H9 (cell line): ENCODE measurements around the gene ADO. TPM values are rescaled to one million over a fixed set of nuclear protein-coding genes. Genes with fewer than 3 reads are reported as not detected.

ENCODE experiments used
- DNase-seq: peaks from one replicate; pipeline ENCODE4 v3.0.0-alpha.2; 2017
- H2AFZ ChIP-seq: one replicate; pipeline ENCODE4 v1.6.1; 2013; ENCODE audit warnings: mild to moderate bottlenecking, low read length, control low read depth, moderate library complexity
- H2AK5ac ChIP-seq: 2 replicates; pipeline ENCODE4 v1.6.1; 2013; ENCODE audit warnings: low read length, control low read depth, mixed read lengths; ENCODE audit not compliant: insufficient read length
- H2BK120ac ChIP-seq: one replicate; pipeline ENCODE4 v1.6.1; 2013; ENCODE audit warnings: low read depth, mild to moderate bottlenecking, low read length, control low read depth, inconsistent platforms; ENCODE audit not compliant: poor library complexity, severe bottlenecking
- H2BK12ac ChIP-seq: 2 replicates; pipeline ENCODE4 v1.6.1; 2013; ENCODE audit warnings: low read length, control low read depth, mixed read lengths, low read depth; ENCODE audit not compliant: insufficient read length
- H2BK15ac ChIP-seq: 2 replicates; pipeline ENCODE4 v1.6.1; 2013; ENCODE audit warnings: low read depth, low read length, control low read depth
- H2BK20ac ChIP-seq: one replicate; pipeline ENCODE4 v1.6.1; 2013; ENCODE audit warnings: low read depth, mild to moderate bottlenecking, low read length, control low read depth, inconsistent platforms; ENCODE audit not compliant: poor library complexity, severe bottlenecking
- H2BK5ac ChIP-seq: 2 replicates; pipeline ENCODE4 v1.6.1; 2013; ENCODE audit warnings: low read length, control low read depth, mixed read lengths; ENCODE audit not compliant: insufficient read length
- H3K14ac ChIP-seq: 2 replicates; pipeline ENCODE4 v1.6.1; 2013; ENCODE audit warnings: low read length, control low read depth; ENCODE audit not compliant: insufficient read depth
- H3K18ac ChIP-seq: 2 replicates; pipeline ENCODE4 v1.6.1; 2013; ENCODE audit warnings: low read depth, mild to moderate bottlenecking, mixed read lengths, low read length, control low read depth; ENCODE audit not compliant: insufficient read length
- H3K23ac ChIP-seq: 2 replicates; pipeline ENCODE4 v1.6.1; 2013; ENCODE audit warnings: low read length, control low read depth, mixed read lengths, low read depth; ENCODE audit not compliant: insufficient read length
- H3K23me2 ChIP-seq: 2 replicates; pipeline ENCODE4 v1.6.1; 2013; ENCODE audit warnings: low read depth, mild to moderate bottlenecking, mixed read lengths, low read length, control low read depth; ENCODE audit not compliant: insufficient read length, poor library complexity, severe bottlenecking
- H3K27ac ChIP-seq: 2 replicates; pipeline ENCODE4 v1.5.1; 2013; ENCODE audit warnings: low read length, control low read depth, mixed read lengths, low read depth; ENCODE audit not compliant: insufficient read length
- H3K27me3 ChIP-seq: 2 replicates; pipeline ENCODE4 v1.6.1; 2013; ENCODE audit warnings: low read length, control low read depth, inconsistent platforms; ENCODE audit not compliant: insufficient read depth
- H3K4ac ChIP-seq: 2 replicates; pipeline ENCODE4 v1.6.1; 2013; ENCODE audit warnings: low read depth, mild to moderate bottlenecking, control low read depth, inconsistent platforms, low read length, moderate library complexity
- H3K4me1 ChIP-seq: 2 replicates; pipeline ENCODE4 v1.6.1; 2013; ENCODE audit warnings: low read length, control low read depth, inconsistent platforms; ENCODE audit not compliant: insufficient read depth
- H3K4me2 ChIP-seq: 2 replicates; pipeline ENCODE4 v1.6.1; 2013; ENCODE audit warnings: low read length, control low read depth, mixed read lengths; ENCODE audit not compliant: insufficient read length, insufficient read depth
- H3K56ac ChIP-seq: 2 replicates; pipeline ENCODE4 v1.6.1; 2013; ENCODE audit warnings: low read depth, mild to moderate bottlenecking, mixed read lengths, low read length, control low read depth; ENCODE audit not compliant: insufficient read length
- H3K79me1 ChIP-seq: 2 replicates; pipeline ENCODE4 v1.6.1; 2013; ENCODE audit warnings: low read depth, mild to moderate bottlenecking, moderate library complexity, low read length, control low read depth, inconsistent platforms; ENCODE audit not compliant: insufficient read depth, poor library complexity, severe bottlenecking
- H3K79me2 ChIP-seq: 2 replicates; pipeline ENCODE4 v1.6.1; 2013; ENCODE audit warnings: low read length, control low read depth, inconsistent platforms; ENCODE audit not compliant: insufficient read depth
- H3K9ac ChIP-seq: 2 replicates; pipeline ENCODE4 v1.6.1; 2013; ENCODE audit warnings: low read length, control low read depth, mixed read lengths; ENCODE audit not compliant: insufficient read length; ENCODE audit errors: extremely low read depth
- H3K9me3 ChIP-seq: one replicate; pipeline ENCODE4 v1.6.1; 2013; ENCODE audit warnings: low read depth, low read length, inconsistent platforms; ENCODE audit not compliant: control insufficient read depth
- H3T11ph ChIP-seq: one replicate; pipeline ENCODE4 v1.6.1; 2013; ENCODE audit warnings: mild to moderate bottlenecking, low read length, control low read depth, inconsistent platforms
- H4K20me1 ChIP-seq: one replicate; pipeline ENCODE4 v1.6.1; 2013; ENCODE audit not compliant: control insufficient read depth, insufficient read length, insufficient read depth
- H4K5ac ChIP-seq: 2 replicates; pipeline ENCODE4 v1.6.1; 2013; ENCODE audit warnings: low read depth, mild to moderate bottlenecking, mixed read lengths, low read length, control low read depth; ENCODE audit not compliant: insufficient read length
- H4K8ac ChIP-seq: replicated peaks from 2 replicates; pipeline ENCODE4 v1.6.1; 2013; ENCODE audit warnings: low read length, control low read depth, mixed read lengths, low read depth; ENCODE audit not compliant: insufficient read length
- H4K91ac ChIP-seq: 2 replicates; pipeline ENCODE4 v1.6.1; 2013; ENCODE audit warnings: low read depth, mild to moderate bottlenecking, moderate library complexity, mixed read lengths, low read length, control low read depth; ENCODE audit not compliant: insufficient read length
- H3K27ac Mint-ChIP-seq, 3 experiments: 2 replicates in 2 of 3; 3 replicates in 1 of 3; pipeline ENCODE4 v1.8.0; 2020 to 2021; ENCODE audit warnings: mixed read lengths in 3 of 3, mild to moderate bottlenecking in 1 of 3, moderate library complexity in 1 of 3
- H3K27me3 Mint-ChIP-seq: 2 replicates; pipeline ENCODE4 v1.8.0; 2021; ENCODE audit warnings: low read depth, mild to moderate bottlenecking, moderate library complexity, mixed read lengths
- H3K36me3 Mint-ChIP-seq, 3 experiments: 2 replicates in 2 of 3; 3 replicates in 1 of 3; pipeline ENCODE4 v1.8.0; 2020 to 2021; ENCODE audit warnings: low read depth in 3 of 3, mixed read lengths in 3 of 3; ENCODE audit not compliant: insufficient read depth in 1 of 3
- H3K4me1 Mint-ChIP-seq, 2 experiments: 2 replicates each; pipeline ENCODE4 v1.8.0; 2020; ENCODE audit warnings: mixed read lengths in 2 of 2
- H3K4me3 Mint-ChIP-seq, 2 experiments: 2 replicates in 1 of 2; 3 replicates in 1 of 2; pipeline ENCODE4 v1.8.0; 2020 to 2021; ENCODE audit warnings: mild to moderate bottlenecking in 2 of 2, mixed read lengths in 2 of 2, moderate library complexity in 1 of 2
- H3K9me3 Mint-ChIP-seq, 2 experiments: 2 replicates in 1 of 2; 3 replicates in 1 of 2; pipeline ENCODE4 v1.8.0; 2020; ENCODE audit warnings: mild to moderate bottlenecking in 2 of 2, mixed read lengths in 2 of 2, moderate library complexity in 1 of 2
- CTCF ChIP-seq: fragments of 200-600 bp; sonication (generic); conservative IDR thresholded peaks from 3 replicates; pipeline ENCODE4 v1.8.0; 2021; ENCODE audit warnings: antibody characterized with exemption, mild to moderate bottlenecking
- WGBS: extraction: QIAGEN DNeasy Blood & Tissue Kit; methylation state at CpG from one replicate; pipeline ENCODE4 v1.1.7; 2013; ENCODE audit warnings: missing lambda C conversion rate, low lambda C conversion rate, mixed read lengths; ENCODE audit not compliant: insufficient read length; ENCODE audit errors: extremely low coverage; 5-methylcytosine and 5-hydroxymethylcytosine counted together
- total RNA-seq: library from RNA; stranded (reverse); gene quantifications from 2 replicates; pipeline ENCODE4 v1.2.1, GENCODE V29; 2021

ADO gene
- total RNA-seq, 1 experiment from 2014 or later = 31.6 TPM

GRCh38 chr10:62820586-62820985 lies 16.1 kb downstream of the ADO start:
- TF ChIP-seq CTCF = no peak
- no peak overlapping the region for H4K8ac ChIP-seq
- no peak overlapping the region for H3K9ac ChIP-seq
- no peaks in the 10 kb centered on the region for H3K4me1 ChIP-seq
- no peak overlapping the region for H3T11ph ChIP-seq
- no peak overlapping the region for H3K4me2 ChIP-seq
- no peak overlapping the region for H2AK5ac ChIP-seq
- peaks cover 14% of the 10 kb centered on the region for H3K23me2 ChIP-seq
- no peak overlapping the region for H4K5ac ChIP-seq
- no peak overlapping the region for H2BK15ac ChIP-seq
- H4K91ac ChIP-seq = no peak overlapping the region
- H3K27ac ChIP-seq = no peak overlapping the region
- peaks cover 12% of the 10 kb centered on the region; the same call in 1 of the 2 replicates for H3K27me3 ChIP-seq
- no peak overlapping the region for H2AFZ ChIP-seq
- H3K79me1 ChIP-seq = no peaks in the 10 kb centered on the region
- H2BK5ac ChIP-seq = no peak overlapping the region
- H2BK20ac ChIP-seq = no peak overlapping the region
- no peak overlapping the region for H2BK12ac ChIP-seq
- Mint-ChIP-seq H3K9me3 (peaks cover 0 to 7% of the 10 kb centered on the region in 2 experiments; a peak in 3 of 5 replicates), H3K27me3 (peaks cover 63% of the 10 kb centered on the region), H3K36me3 (peaks cover 0 to 1% (median 0%) of the 10 kb centered on the region in 3 experiments; a peak in 2 of 7 replicates), H3K4me3 (no peak overlapping the region), H3K27ac (no peak overlapping the region), H3K4me1 (peaks cover 20 to 24% of the 10 kb centered on the region in 2 experiments)
- no peaks in the 10 kb centered on the region for H3K79me2 ChIP-seq
- no peaks in the 10 kb centered on the region for H4K20me1 ChIP-seq
- H2BK120ac ChIP-seq = no peak overlapping the region
- H3K23ac ChIP-seq = no peak overlapping the region
- no peaks in the 10 kb centered on the region for H3K9me3 ChIP-seq
- WGBS = no CpG with 5 or more reads among the region's 5 CpGs
- no peak for DNase-seq
- no peak overlapping the region for H3K18ac ChIP-seq
- H3K14ac ChIP-seq = no peak overlapping the region
- H3K4ac ChIP-seq = no peak overlapping the region
- H3K56ac ChIP-seq = no peak overlapping the region
